ENCODE results near the gene PLD3. TPM values are rescaled to one million over a fixed set of nuclear protein-coding genes. Genes with fewer than 3 reads are reported as not detected.

The PLD3 gene
- total RNA-seq, 4 donors from 2014 or later = 237 to 302 (median 266) TPM

GRCh38 chr19:40335855-40336600 is 12.5 kb upstream of the PLD3 start:
- WGBS, 2 donors (ENCODE audit: low coverage in 1 of 2) = 75% methylated on average over 4 of the region's 15 CpGs; no CpG with 5 or more reads in 1 of the 2 donors
- peaks cover 0 to 83% of the 10 kb centered on the region in 2 donors for H3K36me3 ChIP-seq
- no peak for ATAC-seq

GRCh38 chr19:40336601-40336900 is 11.9 kb upstream of the PLD3 start:
- ATAC-seq = no peak
- WGBS, 2 donors (ENCODE audit: low coverage in 1 of 2) = 100% methylated on average over 1 of the region's 2 CpGs; no CpG with 5 or more reads in 1 of the 2 donors
- H3K27ac ChIP-seq = no peak overlapping the region
- H3K4me1 ChIP-seq = peaks cover 0 to 6% (median 0%) of the 10 kb centered on the region in 3 donors
- TF ChIP-seq POLR2A (IDR thresholded peaks at IDR 0.05) = no peak
- TF ChIP-seq EP300 (IDR thresholded peaks at IDR 0.05) = no peak
- no peak for TF ChIP-seq POLR2AphosphoS5 (IDR thresholded peaks at IDR 0.05)
- no peak for TF ChIP-seq CTCF (IDR thresholded peaks at IDR 0.05)
- H3K36me3 ChIP-seq = peaks cover 0 to 81% of the 10 kb centered on the region in 2 donors
- no peaks in the 10 kb centered on the region for H3K9me3 ChIP-seq
- no peak overlapping the region for H3K4me3 ChIP-seq
- H3K27me3 ChIP-seq = no peaks in the 10 kb centered on the region

More at GRCh38 chr19:40335855-40336600, 12.5 kb upstream of the PLD3 start:
- no peak overlapping the region for H3K4me3 ChIP-seq
- TF ChIP-seq POLR2A (IDR thresholded peaks at IDR 0.05) (no peak), POLR2AphosphoS5 (IDR thresholded peaks at IDR 0.05) (no peak), EP300 (IDR thresholded peaks at IDR 0.05) (no peak), CTCF (IDR thresholded peaks at IDR 0.05) (no peak)
- no peaks in the 10 kb centered on the region for H3K27me3 ChIP-seq
- H3K4me1 ChIP-seq = peaks cover 0 to under 1% (median 0%) of the 10 kb centered on the region in 3 donors
- no peak overlapping the region for H3K27ac ChIP-seq
- no peaks in the 10 kb centered on the region for H3K9me3 ChIP-seq

- no peak overlapping the region for H3K4me3 ChIP-seq
- H3K4me1 ChIP-seq = peaks cover 0 to 11% (median 4%) of the 10 kb centered on the region in 3 donors
- 100% methylated on average over 1 to 2 of the region's 2 CpGs for WGBS, 2 donors (ENCODE audit: low coverage in 1 of 2)
- H3K9me3 ChIP-seq = no peaks in the 10 kb centered on the region
- H3K27ac ChIP-seq = no peak overlapping the region
- no peak for ATAC-seq
- H3K36me3 ChIP-seq = peaks cover 0 to 75% of the 10 kb centered on the region in 2 donors
- no peaks in the 10 kb centered on the region for H3K27me3 ChIP-seq
- TF ChIP-seq EP300 (IDR thresholded peaks at IDR 0.05) (no peak), POLR2A (IDR thresholded peaks at IDR 0.05) (no peak), POLR2AphosphoS5 (IDR thresholded peaks at IDR 0.05) (no peak), CTCF (IDR thresholded peaks at IDR 0.05) (no peak)
These were observed 11.4 kb upstream of the PLD3 start for GRCh38 chr19:40337107-40337506.

- 89 to 100% methylated on average over 1 to 5 of the region's 5 CpGs for WGBS, 2 donors (ENCODE audit: low coverage in 1 of 2)
- peaks cover 0 to 70% of the 10 kb centered on the region in 2 donors for H3K36me3 ChIP-seq
- peaks cover 0 to 16% (median 4%) of the 10 kb centered on the region in 3 donors for H3K4me1 ChIP-seq
These were observed 10.9 kb upstream of the PLD3 start for GRCh38 chr19:40337594-40337993.

More at GRCh38 chr19:40337594-40337993, 10.9 kb upstream of the PLD3 start:
- TF ChIP-seq CTCF (IDR thresholded peaks at IDR 0.05) (no peak), POLR2A (IDR thresholded peaks at IDR 0.05) (no peak)
- H3K4me3 ChIP-seq = no peak overlapping the region
- no peak overlapping the region for H3K27ac ChIP-seq
- no peaks in the 10 kb centered on the region for H3K9me3 ChIP-seq
- no peak for ATAC-seq
- H3K27me3 ChIP-seq = no peaks in the 10 kb centered on the region
